Endothelial cell of umbilical vein (primary cell): ENCODE data around the gene MACF1. TPM values are rescaled to one million over a fixed set of nuclear protein-coding genes. Genes with fewer than 3 reads are reported as not detected.

ENCODE experiments used
- BruUV-seq: library from RNA; stranded (reverse); fragments of 400-500 nt; replicated peaks from 2 replicates; lab custom pipeline; 2021; lab: Mats Ljungman, UMichigan
- CTCF ChIA-PET: fragments of 300-600, 350-600 bp; sonication (Branson Sonifier 250); formaldehyde crosslinking; loops from one replicate; lab custom pipeline; 2021; ENCODE audit warnings: antibody characterized with exemption, inconsistent platforms; lab: Charles Lee
- POLR2A ChIA-PET: fragments of 300-600, 350-600 bp; sonication (Branson Sonifier 250); formaldehyde crosslinking; loops from one replicate; lab custom pipeline; 2021; ENCODE audit warnings: antibody characterized with exemption, inconsistent platforms; lab: Charles Lee
- DNase-seq: peaks from one replicate; pipeline ENCODE4 v3.0.0-alpha.2; 2011; ENCODE audit warnings: low read depth, low spot score
- FAIRE-seq: peaks from 2 replicates; lab custom pipeline; 2011; peaks lifted over from hg19 to GRCh38; lab: Jason Lieb, UNC
- H2AFZ ChIP-seq: 2 replicates; pipeline ENCODE4 v1.6.0; 2012; ENCODE audit warnings: low read depth, low read length, control low read depth, inconsistent platforms
- H3K27ac ChIP-seq: 2 replicates; pipeline ENCODE4 v1.5.1; 2011; ENCODE audit warnings: low read depth, mild to moderate bottlenecking, control low read depth, low read length, moderate library complexity; ENCODE audit not compliant: insufficient read depth
- H3K27me3 ChIP-seq, 2 experiments: 2 replicates each; pipeline versions ENCODE4 v1.6.0 to v1.6.1; 2011; ENCODE audit warnings: low read length in 2 of 2, mixed read lengths in 1 of 2; ENCODE audit not compliant: control insufficient read depth in 2 of 2, insufficient read depth in 2 of 2
- H3K36me3 ChIP-seq, 2 experiments: 2 replicates in 1 of 2; 3 replicates in 1 of 2; pipeline ENCODE4 v1.5.1; 2011; ENCODE audit warnings: low read length in 2 of 2, mild to moderate bottlenecking in 1 of 2, moderate library complexity in 1 of 2; ENCODE audit not compliant: control insufficient read depth in 2 of 2, insufficient read depth in 2 of 2; ENCODE audit errors: extremely low read depth in 1 of 2
- H3K4me1 ChIP-seq: 3 replicates; pipeline ENCODE4 v1.5.1; 2011; ENCODE audit warnings: mild to moderate bottlenecking, low read length; ENCODE audit not compliant: control insufficient read depth, insufficient read depth; ENCODE audit errors: extremely low read depth
- H3K4me2 ChIP-seq: 2 replicates; pipeline ENCODE4 v1.6.1; 2011; ENCODE audit warnings: low read length, control low read depth, mixed read lengths; ENCODE audit not compliant: insufficient read depth
- H3K4me3 ChIP-seq, 3 experiments: fragments of 200-600 bp in 1 of 3; sonication (generic), shearing (Covaris generic) in 1 of 3; replicated peaks in 1 of 3; 2 replicates each; pipeline ENCODE4 v1.5.1; 2011 to 2016; ENCODE audit warnings: control low read depth in 3 of 3, low read length in 3 of 3, mild to moderate bottlenecking in 2 of 3, inconsistent platforms in 1 of 3, low read depth in 1 of 3, moderate library complexity in 1 of 3; ENCODE audit not compliant: insufficient read depth in 1 of 3
- H3K79me2 ChIP-seq: 2 replicates; pipeline ENCODE4 v1.6.0; 2012; ENCODE audit warnings: low read length, inconsistent platforms; ENCODE audit not compliant: control insufficient read depth, insufficient read depth
- H3K9ac ChIP-seq: replicated peaks from 2 replicates; pipeline ENCODE3; 2011; ENCODE audit warnings: low read length, control low read depth; ENCODE audit not compliant: insufficient read depth; ENCODE audit errors: extremely low read depth
- H3K9me1 ChIP-seq: replicated peaks from 3 replicates; pipeline ENCODE4 v1.6.0; 2011; ENCODE audit warnings: mild to moderate bottlenecking, low read length; ENCODE audit not compliant: control insufficient read depth, insufficient read depth; ENCODE audit errors: extremely low read depth
- H3K9me3 ChIP-seq: replicated peaks from 2 replicates; pipeline ENCODE4 v1.5.1; 2012; ENCODE audit warnings: low read length, inconsistent platforms; ENCODE audit not compliant: control insufficient read depth, insufficient read depth
- H4K20me1 ChIP-seq: replicated peaks from 2 replicates; pipeline ENCODE3; 2011; ENCODE audit warnings: mild to moderate bottlenecking, low read length; ENCODE audit not compliant: control insufficient read depth, insufficient read depth; ENCODE audit errors: extremely low read depth
- CTCF ChIP-seq, 2 donors: IDR thresholded peaks; 1 replicate in 1 of 2; 2 replicates in 1 of 2; pipeline ENCODE4 v1.5.1; 2011; ENCODE audit warnings: low read length in 2 of 2, mild to moderate bottlenecking in 2 of 2, moderate library complexity in 2 of 2, control low read depth in 1 of 2, inconsistent platforms in 1 of 2, low read depth in 1 of 2; ENCODE audit not compliant: insufficient read depth in 1 of 2; ENCODE audit errors: extremely low read depth in 1 of 2
- EZH2 ChIP-seq: IDR thresholded peaks from 2 replicates; pipeline ENCODE4 v1.6.1; 2012; ENCODE audit warnings: borderline replicate concordance, low read depth, mild to moderate bottlenecking, moderate library complexity, low read length, inconsistent platforms; ENCODE audit not compliant: severe bottlenecking
- FOS ChIP-seq: IDR thresholded peaks from 2 replicates; pipeline ENCODE4 v1.6.1; 2011; ENCODE audit warnings: mild to moderate bottlenecking, low read length, moderate library complexity, borderline replicate concordance; ENCODE audit not compliant: insufficient read depth
- GATA2 ChIP-seq: IDR thresholded peaks from 2 replicates; pipeline ENCODE4 v1.7.0; 2011; ENCODE audit warnings: low read depth, mild to moderate bottlenecking, moderate library complexity, mixed read lengths, low read length; ENCODE audit not compliant: insufficient read length, insufficient read depth
- JUN ChIP-seq: IDR thresholded peaks from 2 replicates; pipeline ENCODE4 v1.6.1; 2011; ENCODE audit warnings: borderline replicate concordance, low read depth; ENCODE audit not compliant: insufficient read length, insufficient read depth
- MYC ChIP-seq: IDR thresholded peaks from one replicate; pipeline ENCODE4 v1.6.1; 2011; ENCODE audit warnings: mild to moderate bottlenecking, low read depth, low read length
- POLR2A ChIP-seq: IDR thresholded peaks from 2 replicates; pipeline ENCODE4 v1.6.1; 2012; ENCODE audit warnings: low read depth, mild to moderate bottlenecking, control low read depth, low read length
- POLR2AphosphoS5 ChIP-seq: IDR thresholded peaks from 2 replicates; pipeline ENCODE4 v1.6.1; 2012; ENCODE audit warnings: low read depth, mild to moderate bottlenecking, control low read depth, low read length, moderate library complexity; ENCODE audit not compliant: insufficient read depth
- dilution Hi-C: fragments of 300-500 bp; cut with MboI; formaldehyde crosslinking; loops from one replicate; pipeline ENCODE4 v1.15.0; 2019; ENCODE audit warnings: low sequenced_read_pairs; ENCODE audit not compliant: extremely low pct_ligation_motif_present
- intact Hi-C: fragments of 100-400 bp; cut with micrococcal nuclease; formaldehyde crosslinking; loops from one replicate; pipeline ENCODE4 v1.10.0; 2022
- polyA plus RNA-seq, 4 experiments: library from polyadenylated mRNA; depleted of rRNA in 3 of 4; stranded (reverse) in 3 of 4; unstranded in 1 of 4; fragments of >200 nt; gene quantifications; 2 replicates each; pipeline versions ENCODE4 v1.2.1 to v1.2.3, GENCODE V29; 2011 to 2012; ENCODE audit warnings: missing spikeins in 1 of 4
- total RNA-seq: library from RNA; stranded (reverse); gene quantifications from 2 replicates; pipeline ENCODE4 v1.2.3, GENCODE V29; 2021
- TF ChIP-seq, protein P1 (sequence below): IDR thresholded peaks from 2 replicates; pipeline ENCODE4 v1.6.1; 2011; ENCODE audit not compliant: insufficient read depth, insufficient read length

Gene MACF1
- total and polyA plus RNA-seq, 2 donors (not counting 3 experiments of a cell fraction or from before 2014, with no cell fraction given), result 122 to 587 TPM

DNA sequence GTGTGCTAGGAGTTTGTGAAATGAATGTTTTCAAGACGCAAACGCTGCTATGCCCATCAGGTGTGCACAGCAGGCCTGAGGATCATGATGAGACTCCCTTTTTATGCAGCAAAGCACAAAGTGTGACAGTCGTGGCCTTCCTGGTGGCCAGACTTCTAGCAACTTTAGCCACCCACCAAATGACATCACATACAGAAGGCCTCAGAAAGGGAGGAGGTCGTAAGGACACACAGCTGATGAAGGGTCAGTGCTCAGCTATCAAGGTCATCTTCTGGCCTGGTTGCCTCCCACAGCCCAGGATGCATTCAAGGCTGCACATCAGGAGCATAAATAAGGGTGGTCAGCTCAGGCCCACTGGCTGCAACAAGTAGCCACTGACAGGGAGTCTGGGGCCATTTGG lies 323.6 kb downstream of the MACF1 start:
- Histone ChIP-seq H3K27me3 (no peaks in the 10 kb centered on the region), H3K27ac (no peak overlapping the region), H3K4me1 (no peaks in the 10 kb centered on the region), H3K36me3 (peaks cover 0 to 3% of the 10 kb centered on the region in 2 experiments), H3K4me3 (no peak overlapping the region), H3K9ac (no peak overlapping the region), H2AFZ (no peak overlapping the region), H3K9me3 (no peaks in the 10 kb centered on the region), H3K79me2 (no peaks in the 10 kb centered on the region), H3K4me2 (no peak overlapping the region), H4K20me1 (no peaks in the 10 kb centered on the region), H3K9me1 (no peaks in the 10 kb centered on the region)
- CTCF ChIA-PET, result interaction anchor here (1.2 to 2.6 kb wide), 2 partner anchors 11 kb away, joined by 3 to 7 read pairs; no protein-coding TSS in a partner anchor
- dilution Hi-C loops, result no loop called here
- FAIRE-seq (no peak), DNase-seq (no peak)
- POLR2A ChIA-PET, result no interaction called here
- no TSS peak for BruUV-seq
- intact Hi-C loops, result no loop called here
- TF ChIP-seq, protein P1, sequence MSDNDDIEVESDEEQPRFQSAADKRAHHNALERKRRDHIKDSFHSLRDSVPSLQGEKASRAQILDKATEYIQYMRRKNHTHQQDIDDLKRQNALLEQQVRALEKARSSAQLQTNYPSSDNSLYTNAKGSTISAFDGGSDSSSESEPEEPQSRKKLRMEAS, result no peak
- TF ChIP-seq POLR2A, result no peak
- TF ChIP-seq CTCF (IDR thresholded peaks at IDR 0.05; ENCODE audit: extremely low read depth in 1 of 2, insufficient read depth in 1 of 2, low read depth in 1 of 2, low read length in 2 of 2), result no peak
- no peak for TF ChIP-seq EZH2
- no peak for TF ChIP-seq MYC
- no peak for TF ChIP-seq FOS
- no peak for TF ChIP-seq JUN
- no peak for TF ChIP-seq POLR2AphosphoS5
- no peak for TF ChIP-seq GATA2
